Esophagus (tissue), 2 donors: ENCODE measurements around the gene UBE2L3. TPM values are rescaled to one million over a fixed set of nuclear protein-coding genes. Genes with fewer than 3 reads are reported as not detected.
"Not testable (repeated sequence)": the region's sequence is repeated elsewhere in the genome, so short reads cannot be mapped to it uniquely, and the experiment has no call there.

ENCODE experiments used
- H3K27ac ChIP-seq, 2 donors: one replicate each; pipeline ENCODE4 v1.5.1; 2013; ENCODE audit warnings: low read depth in 2 of 2, mild to moderate bottlenecking in 2 of 2, inconsistent platforms in 1 of 2, low read length in 1 of 2, moderate library complexity in 1 of 2
- H3K27me3 ChIP-seq, 2 donors: one replicate each; pipeline ENCODE4 v1.6.1; 2013; ENCODE audit warnings: low read length in 2 of 2, control low read depth in 1 of 2, mild to moderate bottlenecking in 1 of 2; ENCODE audit not compliant: insufficient read depth in 2 of 2, control insufficient read depth in 1 of 2
- H3K36me3 ChIP-seq, 2 donors: one replicate each; pipeline ENCODE4 v1.6.1; 2013; ENCODE audit warnings: low read length in 1 of 2; ENCODE audit not compliant: control insufficient read depth in 2 of 2, insufficient read depth in 2 of 2
- H3K4me1 ChIP-seq, 2 donors: one replicate each; pipeline ENCODE4 v1.6.1; 2013; ENCODE audit warnings: low read length in 1 of 2; ENCODE audit not compliant: control insufficient read depth in 2 of 2, insufficient read depth in 2 of 2
- H3K4me3 ChIP-seq, 2 donors: one replicate each; pipeline ENCODE4 v1.5.1; 2013; ENCODE audit warnings: low read length in 2 of 2, mild to moderate bottlenecking in 2 of 2, low read depth in 1 of 2, moderate library complexity in 1 of 2
- H3K9me3 ChIP-seq, 2 donors: one replicate each; pipeline ENCODE4 v1.6.1; 2013; ENCODE audit warnings: mild to moderate bottlenecking in 2 of 2, low read depth in 1 of 2, low read length in 1 of 2, moderate library complexity in 1 of 2; ENCODE audit not compliant: control insufficient read depth in 2 of 2, insufficient read depth in 1 of 2
- WGBS, 2 donors: extraction: QIAGEN DNeasy Blood & Tissue Kit; methylation state at CpG; one replicate each; pipeline ENCODE4 v1.1.7; 2013; 5-methylcytosine and 5-hydroxymethylcytosine counted together
- polyA plus RNA-seq, 2 donors: library from polyadenylated mRNA; stranded (reverse); fragments of 200-250 nt; gene quantifications; one replicate each; pipeline ENCODE4 v1.2.3, GENCODE V29; 2013
- donor health status: healthy with polysubstance abuse.
- donor health status: Bipolar disorder and iron deficiency.

Gene UBE2L3
- polyA plus RNA-seq, 2 donors = 48.4 to 49.1 TPM

- H3K4me1 ChIP-seq = no peaks in the 10 kb centered on the region
- no peaks in the 10 kb centered on the region for H3K9me3 ChIP-seq
- H3K27ac ChIP-seq = no peak overlapping the region
- no peak overlapping the region for H3K4me3 ChIP-seq
- WGBS, 2 donors = 86 to 92% methylated on average over 3 of the region's 3 CpGs
- H3K27me3 ChIP-seq = no peaks in the 10 kb centered on the region
- H3K36me3 ChIP-seq = peaks cover 18 to 24% of the 10 kb centered on the region in 2 donors
These were observed 30.8 kb downstream of the UBE2L3 start for GRCh38 chr22:21598302-21598701.

DNA sequence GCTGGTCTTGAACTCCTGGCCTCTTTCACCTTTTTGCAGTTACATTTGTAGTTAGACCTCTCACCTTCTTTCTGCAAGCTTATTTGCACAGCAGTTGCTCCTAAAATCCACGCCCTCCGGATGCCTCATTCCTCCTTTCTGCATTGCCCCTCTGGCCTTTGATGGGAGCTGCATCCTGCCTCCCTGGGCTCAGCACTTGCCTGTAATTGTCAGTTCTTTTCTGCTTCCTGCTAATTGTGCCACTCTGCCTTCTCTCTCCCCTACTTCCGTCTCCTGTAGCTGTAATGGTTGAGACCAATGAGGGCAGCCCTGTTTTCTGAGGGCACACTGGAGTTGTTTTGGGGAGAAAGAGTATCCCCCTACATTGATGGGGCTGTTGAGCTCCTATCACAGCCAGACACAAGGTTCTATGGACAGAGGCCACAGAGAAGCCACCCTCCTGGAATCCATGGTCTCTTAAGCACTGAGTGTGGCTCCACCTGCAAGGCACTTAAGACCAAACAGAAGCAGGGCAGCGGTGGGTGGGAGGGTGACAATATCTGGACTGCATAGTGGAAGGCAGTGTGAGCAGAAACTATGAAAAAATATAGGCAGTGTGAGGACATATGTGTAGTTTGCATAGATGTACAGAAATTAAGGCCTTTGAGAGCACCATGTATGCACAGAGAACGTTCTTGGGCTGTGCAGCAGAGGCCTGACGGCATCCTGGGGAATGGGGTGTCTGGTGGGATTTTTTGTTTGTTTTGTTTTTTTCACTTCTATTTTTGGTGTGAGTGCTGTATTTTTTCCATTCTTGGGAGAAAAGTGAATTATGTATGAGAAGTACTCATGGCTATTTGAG is 31.8 kb downstream of the UBE2L3 start:
- H3K9me3 ChIP-seq = no peaks in the 10 kb centered on the region
- WGBS, 2 donors = 89% methylated on average over 6 of the region's 6 CpGs
- no peak overlapping the region for H3K27ac ChIP-seq
- H3K4me1 ChIP-seq = no peaks in the 10 kb centered on the region
- peaks cover 9 to 14% of the 10 kb centered on the region in 2 donors for H3K36me3 ChIP-seq
- no peaks in the 10 kb centered on the region for H3K27me3 ChIP-seq
- H3K4me3 ChIP-seq = no peak overlapping the region

DNA sequence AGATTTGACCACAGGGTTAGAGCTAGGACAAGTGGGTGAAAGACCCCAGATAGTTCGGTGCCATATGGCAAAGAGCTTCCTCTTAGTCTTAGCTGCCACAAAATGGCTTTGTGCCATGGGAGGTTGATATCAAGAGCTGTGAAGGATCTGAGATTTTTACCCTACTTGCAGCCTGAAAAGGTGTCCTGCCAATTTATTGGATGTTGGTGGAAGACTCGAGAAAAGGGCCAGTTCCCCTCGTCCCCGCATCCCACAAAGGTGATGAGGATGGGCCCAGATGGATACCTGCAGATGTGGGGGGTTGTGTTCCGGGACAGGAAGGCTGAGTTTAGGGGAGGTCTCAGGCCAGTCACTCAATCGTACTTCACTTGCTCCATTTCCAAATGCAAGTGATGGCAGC is 35.1 kb downstream of the UBE2L3 start:
- no peak overlapping the region for H3K27ac ChIP-seq
- H3K36me3 ChIP-seq = peaks cover 0 to 4% of the 10 kb centered on the region in 2 donors
- WGBS, 2 donors = 90 to 94% methylated on average over 6 of the region's 6 CpGs
- no peaks in the 10 kb centered on the region for H3K27me3 ChIP-seq
- H3K4me1 ChIP-seq = peaks cover 0 to 3% of the 10 kb centered on the region in 2 donors
- no peak overlapping the region for H3K4me3 ChIP-seq
- no peaks in the 10 kb centered on the region for H3K9me3 ChIP-seq

- H3K4me3 ChIP-seq = no peak overlapping the region
- H3K27ac ChIP-seq = no peak overlapping the region
- WGBS, 2 donors = 88 to 89% methylated on average over 9 of the region's 9 CpGs
- peaks cover 0 to 2% of the 10 kb centered on the region in 2 donors for H3K36me3 ChIP-seq
- H3K9me3 ChIP-seq = no peaks in the 10 kb centered on the region
- peaks cover 2 to 3% of the 10 kb centered on the region in 2 donors for H3K4me1 ChIP-seq
- no peaks in the 10 kb centered on the region for H3K27me3 ChIP-seq
These were observed 36.5 kb downstream of the UBE2L3 start for GRCh38 chr22:21603973-21604372.

GRCh38 chr22:21605887-21606564 is 38.5 kb downstream of the UBE2L3 start:
- peaks cover under 1 to 2% of the 10 kb centered on the region in 2 donors for H3K36me3 ChIP-seq
- WGBS, 2 donors = 95 to 99% methylated on average over 7 of the region's 7 CpGs
- H3K27me3 ChIP-seq = no peaks in the 10 kb centered on the region
- peaks cover 2 to 3% of the 10 kb centered on the region in 2 donors for H3K4me1 ChIP-seq
- H3K9me3 ChIP-seq = no peaks in the 10 kb centered on the region
- no peak overlapping the region for H3K4me3 ChIP-seq
- H3K27ac ChIP-seq = no peak overlapping the region

DNA sequence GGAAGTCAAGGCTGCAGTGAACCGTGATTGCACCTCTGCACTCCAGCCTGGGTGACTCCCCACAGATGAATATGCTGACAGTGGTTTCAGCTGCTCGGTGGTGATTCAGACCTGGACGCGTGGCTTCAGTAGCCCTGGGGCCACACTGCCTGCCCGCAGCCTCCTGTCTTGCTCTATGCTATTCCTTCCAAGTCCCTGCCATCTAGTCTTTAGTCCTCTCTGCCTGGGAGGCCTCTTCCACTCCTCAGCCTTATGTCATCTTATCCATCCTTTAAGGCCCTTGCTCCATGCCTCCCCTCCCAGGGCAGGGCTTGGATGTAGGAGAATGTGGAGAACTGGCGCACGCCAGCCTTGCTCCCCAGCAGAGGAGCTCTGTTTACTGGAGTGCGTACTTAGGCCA is 39.3 kb downstream of the UBE2L3 start:
- Histone ChIP-seq H3K4me1 (peaks cover 2 to 3% of the 10 kb centered on the region in 2 donors), H3K27me3 (no peaks in the 10 kb centered on the region), H3K4me3 (no peak overlapping the region), H3K9me3 (no peaks in the 10 kb centered on the region), H3K27ac (no peak overlapping the region), H3K36me3 (peaks cover 5 to 7% of the 10 kb centered on the region in 2 donors)
- 89 to 96% methylated on average over 8 of the region's 8 CpGs for WGBS, 2 donors

GRCh38 chr22:21609556-21610157 is 42.1 kb downstream of the UBE2L3 start:
- 97% methylated on average over 11 of the region's 11 CpGs for WGBS, 2 donors
- H3K4me3 ChIP-seq, H3K4me1 ChIP-seq, H3K27me3 ChIP-seq, H3K27ac ChIP-seq, H3K9me3 ChIP-seq, H3K36me3 ChIP-seq: not testable (repeated sequence)

- Histone ChIP-seq H3K27me3 (no peaks in the 10 kb centered on the region), H3K27ac (peak overlapping the region in 1 of 2 donors; percentile 3), H3K4me3 (no peak overlapping the region), H3K36me3 (peaks cover 9 to 10% of the 10 kb centered on the region in 2 donors), H3K9me3 (no peaks in the 10 kb centered on the region), H3K4me1 (peaks cover 3 to 4% of the 10 kb centered on the region in 2 donors)
- WGBS, 2 donors = 89 to 91% methylated on average over 4 of the region's 4 CpGs
These were observed 43.9 kb downstream of the UBE2L3 start for GRCh38 chr22:21611210-21611977.

- H3K4me1 ChIP-seq = peaks cover 0 to 4% of the 10 kb centered on the region in 2 donors
- peaks cover 9 to 10% of the 10 kb centered on the region in 2 donors for H3K36me3 ChIP-seq
- no peaks in the 10 kb centered on the region for H3K9me3 ChIP-seq
- WGBS, 2 donors = 54 to 69% methylated on average over 7 of the region's 7 CpGs
- H3K4me3 ChIP-seq = no peak overlapping the region
- peak overlapping the region in 1 of 2 donors; percentile 42 for H3K27ac ChIP-seq
- no peaks in the 10 kb centered on the region for H3K27me3 ChIP-seq
These were observed 45.3 kb downstream of the UBE2L3 start for GRCh38 chr22:21612858-21613257.
